Psoas muscle (tissue), 8 donors: Measurements from ENCODE around the gene ULK1. TPM values are rescaled to one million over a fixed set of nuclear protein-coding genes. Genes with fewer than 3 reads are reported as not detected.

Experiments used
- ATAC-seq, 4 donors: fragments of 200-7000 bp; cut with Tn5 transposase; one replicate each; pipeline ENCODE4 v1.9.1; 2020; ENCODE audit warnings: moderate library complexity in 3 of 4, mild to moderate bottlenecking in 2 of 4
- DNase-seq, 2 donors: peaks; one replicate each; pipeline ENCODE4 v3.0.0-alpha.2; 2020
- H3K27ac ChIP-seq: fragments of 200-600 bp; one replicate; pipeline ENCODE4 v1.8.0; 2022
- H3K27me3 ChIP-seq, 3 donors: fragments of 200-600 bp in 1 of 3; one replicate each; pipeline versions ENCODE4 v1.6.1 to v1.8.0; 2013 to 2022; ENCODE audit warnings: low read length in 2 of 3, mild to moderate bottlenecking in 2 of 3, moderate library complexity in 1 of 3; ENCODE audit not compliant: insufficient read depth in 3 of 3
- H3K36me3 ChIP-seq, 2 donors: fragments of 200-600 bp in 1 of 2; one replicate each; pipeline versions ENCODE4 v1.6.1 to v1.8.0; 2013 to 2022; ENCODE audit warnings: low read depth in 1 of 2, mild to moderate bottlenecking in 1 of 2, moderate library complexity in 1 of 2; ENCODE audit not compliant: insufficient read depth in 1 of 2
- H3K4me1 ChIP-seq: fragments of 200-600 bp; one replicate; pipeline ENCODE4 v1.8.0; 2022
- H3K4me3 ChIP-seq: fragments of 200-600 bp; one replicate; pipeline ENCODE4 v1.8.0; 2022; ENCODE audit warnings: mild to moderate bottlenecking
- H3K9me3 ChIP-seq: fragments of 200-600 bp; one replicate; pipeline ENCODE4 v1.8.0; 2022
- WGBS, 3 donors: extraction: QIAGEN DNeasy Blood & Tissue Kit; methylation state at CpG; one replicate each; pipeline versions ENCODE4 v1.1.6 to v1.1.7; 2013; 5-methylcytosine and 5-hydroxymethylcytosine counted together
- intact Hi-C, 2 donors: fragments of 100-400 bp; cut with DNase I; formaldehyde crosslinking; loops; one replicate each; pipeline versions ENCODE4 v1.11.0 to v1.14.2; 2022
- polyA plus RNA-seq, 3 donors: library from polyadenylated mRNA; stranded (reverse); fragments of 200-250 nt; gene quantifications; one replicate each; pipeline ENCODE4 v1.2.3, GENCODE V29; 2013
- total RNA-seq, 4 donors: library from RNA; stranded (reverse); fragmentation: NEBNext Ultra II Directional in 2 of 4; extraction: Animal tissue kit (Norgen Biotek cat#: 25700) in 2 of 4; gene quantifications; one replicate each; pipeline versions ENCODE4 v1.2.1 to v1.2.4, GENCODE V29; 2021 to 2023
- TF ChIP-seq, protein P1 (sequence below): fragments of 200-600 bp; IDR thresholded peaks from one replicate; pipeline ENCODE4 v1.8.0; 2022; ENCODE audit warnings: antibody characterized with exemption
- donor health status: healthy with polysubstance abuse.
- donor health status: DM: no; HTN: no; CAD: no; lungs with moderate emphysema.
- donor health status: Bipolar disorder and iron deficiency.
- donor health status: healthy.
- donor health status: DM: yes; HTN: yes; CAD: no.
- donor health status: DM: no; HTN: no; CAD: no.
- donor health status: DM: no; HTN: no; CAD: no.
- donor health status: DM: yes; HTN: yes; CAD: no.

ULK1 gene
- total and polyA plus RNA-seq, 7 donors, result 4.1 to 90.4 (median 58.0) TPM

DNA sequence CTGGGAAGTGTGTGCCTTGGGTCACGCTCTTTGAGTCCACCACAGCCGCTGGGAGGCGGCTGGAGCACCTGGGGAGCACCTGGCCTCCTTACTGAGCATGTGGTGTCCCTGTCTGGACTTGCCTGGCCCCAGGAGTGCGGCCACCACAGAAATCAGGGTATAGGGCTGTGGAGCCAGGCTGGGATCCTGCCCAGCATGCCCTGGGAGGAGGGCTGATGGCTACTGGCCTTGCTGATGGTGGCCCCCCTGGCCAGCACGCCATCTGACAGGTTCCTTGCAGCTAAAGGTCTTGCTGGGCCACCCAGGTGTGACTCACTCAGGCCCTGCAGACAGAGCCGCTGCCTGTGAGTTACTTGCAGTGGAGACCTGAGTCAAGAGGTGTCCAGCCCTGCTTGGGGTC, 6.0 kb downstream of the ULK1 start:
- Histone ChIP-seq H3K4me3 (no peak overlapping the region), H3K36me3 (peaks cover 0 to 10% of the 10 kb centered on the region in 2 donors), H3K27me3 (no peaks in the 10 kb centered on the region), H3K9me3 (no peaks in the 10 kb centered on the region), H3K4me1 (peaks cover 83% of the 10 kb centered on the region), H3K27ac (peak overlapping the region; percentile 98)
- WGBS, 3 donors, result 88 to 99% (median 95%) methylated on average over 6 of the region's 6 CpGs
- TF ChIP-seq, protein P1, sequence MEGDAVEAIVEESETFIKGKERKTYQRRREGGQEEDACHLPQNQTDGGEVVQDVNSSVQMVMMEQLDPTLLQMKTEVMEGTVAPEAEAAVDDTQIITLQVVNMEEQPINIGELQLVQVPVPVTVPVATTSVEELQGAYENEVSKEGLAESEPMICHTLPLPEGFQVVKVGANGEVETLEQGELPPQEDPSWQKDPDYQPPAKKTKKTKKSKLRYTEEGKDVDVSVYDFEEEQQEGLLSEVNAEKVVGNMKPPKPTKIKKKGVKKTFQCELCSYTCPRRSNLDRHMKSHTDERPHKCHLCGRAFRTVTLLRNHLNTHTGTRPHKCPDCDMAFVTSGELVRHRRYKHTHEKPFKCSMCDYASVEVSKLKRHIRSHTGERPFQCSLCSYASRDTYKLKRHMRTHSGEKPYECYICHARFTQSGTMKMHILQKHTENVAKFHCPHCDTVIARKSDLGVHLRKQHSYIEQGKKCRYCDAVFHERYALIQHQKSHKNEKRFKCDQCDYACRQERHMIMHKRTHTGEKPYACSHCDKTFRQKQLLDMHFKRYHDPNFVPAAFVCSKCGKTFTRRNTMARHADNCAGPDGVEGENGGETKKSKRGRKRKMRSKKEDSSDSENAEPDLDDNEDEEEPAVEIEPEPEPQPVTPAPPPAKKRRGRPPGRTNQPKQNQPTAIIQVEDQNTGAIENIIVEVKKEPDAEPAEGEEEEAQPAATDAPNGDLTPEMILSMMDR, result no peak
- DNase-seq, result peak in 1 of 2 donors; percentile 40
- intact Hi-C loops, result no loop called here
- no peak for ATAC-seq

DNA sequence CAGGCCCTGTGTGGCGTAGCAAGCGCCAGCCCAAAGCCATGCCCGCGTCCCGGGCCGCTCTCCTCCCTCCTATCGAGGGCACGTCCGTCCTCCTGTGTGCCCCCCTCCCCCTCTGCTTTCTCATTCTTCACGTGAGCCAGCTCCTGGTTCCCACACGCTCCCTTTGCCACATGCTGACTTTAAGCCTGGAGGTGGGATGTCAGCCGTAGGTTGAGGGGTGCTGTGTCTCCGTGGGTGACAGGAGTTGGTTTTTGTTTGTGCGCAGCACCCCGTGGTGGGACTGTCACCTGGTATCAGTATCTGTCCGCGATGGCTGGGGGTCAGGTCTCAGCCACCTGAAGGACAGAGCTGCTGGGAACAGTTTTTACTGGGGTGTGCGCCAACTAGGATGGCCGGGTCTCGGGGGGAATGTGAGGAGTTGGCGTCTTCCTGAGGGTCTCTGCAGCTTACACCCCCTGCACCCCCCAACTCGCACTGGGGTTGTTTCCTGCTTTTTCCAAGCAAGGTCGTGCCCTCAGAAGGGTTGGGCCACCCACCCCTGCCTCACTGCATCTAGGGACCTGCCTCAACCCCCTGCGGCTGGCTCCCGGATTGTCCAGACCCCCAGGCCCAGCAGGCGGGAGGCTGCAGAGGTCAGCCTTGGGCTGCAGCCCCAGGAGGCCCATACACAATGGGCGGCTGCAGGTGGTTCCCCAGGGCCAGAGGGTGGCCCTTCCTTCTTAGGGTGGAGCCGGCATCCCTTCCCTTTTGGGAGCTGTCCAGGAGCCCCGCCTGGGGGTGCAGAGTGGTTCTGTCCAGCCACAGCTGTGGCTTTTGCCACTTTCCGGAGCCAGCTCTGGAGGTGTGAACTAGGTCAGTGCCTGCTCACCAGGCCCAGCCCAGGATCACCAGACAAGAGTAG, 7.3 kb downstream of the ULK1 start:
- Histone ChIP-seq H3K4me3 (peak overlapping the region; percentile 42), H3K4me1 (peaks cover 88% of the 10 kb centered on the region), H3K36me3 (peaks cover 0 to 15% of the 10 kb centered on the region in 2 donors), H3K27me3 (no peaks in the 10 kb centered on the region), H3K27ac (peak overlapping the region; percentile 98), H3K9me3 (no peaks in the 10 kb centered on the region)
- TF ChIP-seq, protein P1, result no peak
- DNase-seq (peak in 1 of 2 donors; percentile 86), ATAC-seq (peak; percentile 34 to 83 (median 75))
- 42 to 63% (median 52%) methylated on average over 28 to 30 of the region's 30 CpGs for WGBS, 3 donors
- intact Hi-C loops, result no loop called here

DNA sequence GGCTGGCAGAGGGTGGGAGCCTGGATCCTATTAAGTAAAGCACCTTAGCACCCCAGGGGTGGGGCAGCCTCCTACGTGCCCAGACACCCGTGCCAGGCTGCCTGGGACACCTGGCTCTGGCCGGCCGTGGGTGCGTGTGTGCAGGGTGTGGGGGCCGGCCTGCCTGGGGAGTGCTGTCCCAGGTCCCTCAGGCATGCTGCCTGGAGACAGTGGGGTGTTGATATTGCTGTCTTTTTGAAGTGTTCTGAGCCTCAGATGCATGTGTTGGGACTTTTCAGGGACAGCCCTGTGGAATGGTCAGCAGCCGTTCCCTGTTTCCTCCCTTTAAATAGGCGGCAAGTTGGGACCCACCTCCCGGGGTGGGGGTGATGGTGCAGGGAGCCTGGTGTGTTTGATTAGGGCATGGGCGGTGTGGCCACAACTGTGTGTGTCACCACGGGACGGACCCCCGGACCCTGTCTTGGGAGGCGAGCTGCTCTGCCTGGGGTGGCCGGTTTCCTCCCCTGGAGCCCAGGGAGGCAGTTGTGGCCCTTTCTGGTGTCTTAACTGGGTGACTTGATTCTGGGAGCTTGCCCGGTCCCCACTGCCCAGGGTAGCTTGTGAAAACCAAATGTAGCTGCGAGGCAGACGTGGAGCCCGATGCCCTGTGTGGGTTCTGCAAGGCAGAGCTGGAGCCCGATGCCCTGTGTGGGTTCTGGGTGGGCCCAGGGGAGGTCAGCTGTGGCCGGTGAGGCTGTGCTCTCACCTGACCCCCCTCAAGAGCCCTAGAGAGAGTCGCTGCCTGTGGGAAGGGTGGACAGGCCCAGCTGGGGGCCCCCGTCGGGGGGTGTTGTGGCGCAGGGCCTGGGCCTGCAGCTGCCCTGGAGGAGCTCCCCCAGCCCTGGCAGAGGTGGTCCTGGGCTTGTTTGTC, 8.2 kb downstream of the ULK1 start:
- peak in 2 of 4 donors; percentile 0 to 2 for ATAC-seq
- WGBS, 3 donors, result 52 to 68% (median 53%) methylated on average over 25 of the region's 25 CpGs
- intact Hi-C loops, result no loop called here
- DNase-seq, result peak; percentile 16 to 57
- Histone ChIP-seq H3K9me3 (no peaks in the 10 kb centered on the region), H3K4me1 (peaks cover 79% of the 10 kb centered on the region), H3K36me3 (peaks cover 0 to 19% of the 10 kb centered on the region in 2 donors), H3K27me3 (no peaks in the 10 kb centered on the region), H3K4me3 (peak overlapping the region; percentile 42), H3K27ac (peak overlapping the region; percentile 98)
- TF ChIP-seq, protein P1, result no peak

DNA sequence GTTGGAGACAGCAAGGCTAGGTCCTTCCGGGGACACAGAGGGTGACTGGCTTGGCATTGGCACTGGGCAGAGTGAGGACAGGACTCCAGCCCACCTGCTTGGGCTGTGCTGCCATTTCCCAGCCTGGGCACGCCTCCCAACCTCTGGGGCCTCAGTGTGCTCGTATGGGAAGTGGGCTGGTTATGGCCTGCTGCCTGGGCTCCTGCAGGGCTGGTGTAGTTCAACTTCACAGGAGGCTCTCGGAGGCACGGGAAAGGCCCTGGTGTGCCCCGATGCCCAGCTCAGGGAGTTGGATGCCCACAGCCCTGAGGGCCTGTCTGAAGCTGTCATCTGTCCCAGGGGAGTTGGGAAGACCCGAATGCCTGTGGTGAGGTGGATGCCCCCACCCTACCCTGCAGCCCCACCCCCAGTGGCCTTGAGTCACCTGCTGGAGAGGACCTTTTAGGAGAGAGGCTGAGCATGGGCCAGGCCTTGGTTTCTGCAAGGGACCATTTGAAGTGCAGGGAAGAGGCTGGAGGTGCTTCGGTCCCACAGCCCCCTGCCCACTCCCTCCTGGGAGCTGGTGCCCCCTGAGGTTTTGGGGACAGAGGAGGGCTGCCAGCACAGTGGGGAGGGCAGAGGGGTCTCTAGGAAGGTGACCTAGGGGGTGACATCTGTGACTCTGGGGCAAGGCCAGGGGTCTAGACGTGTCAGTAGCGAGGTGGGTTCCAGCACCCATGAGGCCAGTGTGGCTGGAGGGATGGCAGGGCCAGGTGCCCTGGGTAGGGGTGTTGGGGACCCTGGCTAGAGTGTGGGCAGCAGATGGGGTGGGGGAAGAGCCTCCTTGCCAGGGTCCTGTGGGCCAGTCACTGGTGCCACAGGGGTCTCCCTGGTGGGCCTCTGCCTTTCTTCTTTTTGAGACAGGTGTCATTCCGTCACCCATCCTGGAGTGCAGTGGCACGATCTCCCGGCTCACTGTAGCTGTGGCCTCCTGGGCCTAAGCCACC, 9.1 kb downstream of the ULK1 start:
- peak overlapping the region; percentile 98 for H3K27ac ChIP-seq
- 61 to 78% (median 69%) methylated on average over 13 of the region's 13 CpGs for WGBS, 3 donors

More for the DNA sequence above, 9.1 kb downstream of the ULK1 start:
- Histone ChIP-seq H3K27me3 (no peaks in the 10 kb centered on the region), H3K4me3 (no peak overlapping the region), H3K4me1 (peaks cover 69% of the 10 kb centered on the region), H3K9me3 (no peaks in the 10 kb centered on the region), H3K36me3 (peaks cover 0 to 27% of the 10 kb centered on the region in 2 donors)
- TF ChIP-seq, protein P1, result no peak
- intact Hi-C loops, result no loop called here
- DNase-seq (peak; percentile 13 to 47), ATAC-seq (peak in 2 of 4 donors; percentile 13 to 20)
